Umbilical cord (tissue), 2 donors: Measurements from ENCODE around the gene CPLANE1. TPM values are rescaled to one million over a fixed set of nuclear protein-coding genes. Genes with fewer than 3 reads are reported as not detected.
"Not testable (repeated sequence)": the region's sequence is repeated elsewhere in the genome, so short reads cannot be mapped to it uniquely, and the experiment has no call there.

Experiments used
- DNase-seq: peaks from one replicate; pipeline ENCODE4 v3.0.0-alpha.2; 2015; ENCODE audit warnings: low spot score
- total RNA-seq: library from RNA; depleted of rRNA; stranded (reverse); fragments of >200 nt; gene quantifications from one replicate; pipeline ENCODE4 v1.2.3, GENCODE V29; 2014; ENCODE audit warnings: low replicate concordance; ENCODE audit not compliant: insufficient read depth

CPLANE1 gene
- total RNA-seq, 1 donor from 2014 or later, result 34.2 TPM

DNA sequence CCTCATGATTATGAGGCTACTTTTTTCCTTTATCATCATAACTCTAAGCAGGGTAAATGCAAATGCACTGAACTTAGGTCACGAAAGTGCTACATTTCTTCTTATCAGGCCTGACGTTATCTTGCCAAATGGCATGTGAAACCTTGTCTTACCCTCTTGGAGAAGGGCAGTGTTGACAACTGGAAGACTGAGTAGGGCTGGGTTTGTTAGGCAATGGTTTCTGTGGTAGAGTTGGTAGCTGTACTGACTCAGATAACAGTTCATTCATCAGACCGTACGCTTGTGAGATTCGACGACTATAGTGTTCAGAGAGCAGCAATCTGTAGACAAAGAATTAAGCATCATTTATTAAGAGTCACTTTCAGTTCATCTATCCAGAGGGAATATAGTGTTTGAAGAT is 127.7 kb downstream of the CPLANE1 start:
- DNase-seq, result no peak

DNA sequence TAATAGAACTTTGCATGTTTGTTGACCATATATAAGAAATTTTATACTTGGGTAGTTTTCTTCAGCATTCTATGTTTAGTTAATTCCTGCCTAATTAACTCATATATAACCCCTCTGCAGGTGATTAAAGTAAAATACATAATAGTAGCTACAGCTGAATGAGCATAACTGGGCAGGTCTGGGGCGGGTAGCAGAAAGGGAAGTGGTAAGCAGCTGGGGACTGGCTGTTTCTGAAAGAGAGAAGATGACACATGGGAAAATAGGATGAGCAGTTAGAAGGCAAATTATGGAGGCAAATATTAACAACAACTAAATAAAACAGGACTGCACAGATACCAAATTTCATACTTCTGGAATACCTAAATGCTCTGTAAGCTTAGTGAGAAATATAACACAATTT is 128.1 kb downstream of the CPLANE1 start:
- no peak for DNase-seq

DNA sequence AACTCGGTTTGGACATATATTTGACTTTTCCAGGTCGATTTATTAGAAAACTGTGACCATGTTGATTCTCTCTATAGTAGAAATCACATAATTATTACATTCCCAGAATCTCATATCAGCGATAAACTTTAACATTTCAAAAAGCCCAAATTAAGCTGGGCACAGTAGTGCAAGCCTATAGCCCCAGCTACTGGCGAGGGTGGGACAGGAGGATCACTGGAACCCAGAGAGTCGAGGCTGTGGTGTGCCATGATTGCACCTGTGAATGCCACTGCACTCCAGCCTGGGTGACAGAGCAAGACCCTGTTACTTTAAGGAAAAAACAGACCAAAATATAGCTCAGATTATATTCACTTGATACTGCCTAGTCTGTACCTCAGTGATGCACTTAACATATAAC is 128.9 kb downstream of the CPLANE1 start:
- no peak for DNase-seq

GRCh38 chr5:37116359-37116758 is 132.8 kb downstream of the CPLANE1 start:
- no peak for DNase-seq

DNA sequence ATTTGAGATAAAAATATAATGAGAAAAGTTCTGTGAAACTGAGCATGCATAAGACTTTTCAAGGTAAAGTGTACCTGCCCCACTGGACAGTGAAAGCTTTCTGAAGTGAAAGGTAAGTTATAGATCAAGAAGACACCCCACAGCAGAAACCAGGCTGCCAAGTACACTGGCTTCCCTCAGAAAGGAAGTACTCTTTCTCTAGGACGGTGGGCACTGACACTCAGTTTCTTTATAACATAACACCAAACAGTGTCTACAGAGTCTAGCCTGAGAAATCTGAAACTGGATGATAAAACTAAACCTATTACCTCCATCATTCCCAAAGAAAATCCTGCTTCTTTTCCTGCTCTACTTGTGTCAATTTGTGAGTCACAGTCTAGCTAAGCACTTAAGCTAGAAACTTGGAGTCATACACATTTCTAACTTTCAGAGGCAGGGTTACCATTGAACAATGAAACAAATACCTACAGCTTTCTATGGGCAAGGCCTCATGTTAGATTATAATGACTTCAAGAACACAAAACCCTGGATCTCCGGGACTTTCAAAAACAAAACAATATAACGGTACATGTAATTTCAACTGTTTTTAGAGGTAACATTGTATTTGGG is 136.7 kb downstream of the CPLANE1 start:
- no peak for DNase-seq

DNA sequence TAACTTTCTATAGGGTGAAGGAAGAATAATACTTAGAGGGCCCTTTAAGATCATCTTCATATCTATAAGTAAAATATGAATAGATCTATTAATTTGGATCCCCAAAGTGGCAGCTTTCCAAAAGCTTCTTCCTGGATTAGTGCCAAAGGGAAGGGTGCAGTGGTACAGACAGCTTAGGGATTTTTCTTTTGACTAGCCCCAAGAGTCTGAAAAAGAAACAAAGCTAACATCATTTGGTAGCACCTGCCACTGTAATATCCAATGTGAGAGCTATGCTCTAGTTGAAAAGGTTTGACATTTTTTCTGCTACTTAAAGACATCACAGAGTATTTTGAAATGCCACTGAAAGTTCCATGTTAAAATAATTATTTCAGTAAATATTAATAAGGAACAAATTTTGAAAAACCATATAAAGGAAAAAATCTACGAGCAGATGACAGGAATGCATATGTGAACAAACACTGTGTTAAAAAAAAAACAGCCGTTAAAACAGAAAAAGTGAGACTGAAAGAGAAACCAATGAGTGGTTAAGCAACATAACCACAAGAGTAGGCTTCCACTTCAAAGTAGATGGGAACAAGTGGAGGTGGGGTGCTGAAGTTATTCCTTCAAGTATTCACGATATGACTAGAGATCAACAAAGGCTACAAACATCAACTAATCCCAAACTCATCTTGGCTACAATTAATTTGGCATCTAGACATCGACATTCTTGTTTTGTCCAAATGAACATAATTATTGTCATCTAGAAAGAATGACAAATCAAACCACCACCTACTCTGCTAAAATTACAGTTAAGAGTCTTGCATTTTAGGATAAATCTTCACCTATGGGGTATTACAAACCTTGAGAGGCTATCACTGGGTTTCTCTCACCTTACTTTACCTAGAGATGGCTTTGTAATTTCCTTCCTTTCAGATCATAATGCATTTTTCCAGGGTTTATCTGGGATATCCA is 137.5 kb downstream of the CPLANE1 start:
- no peak for DNase-seq

DNA sequence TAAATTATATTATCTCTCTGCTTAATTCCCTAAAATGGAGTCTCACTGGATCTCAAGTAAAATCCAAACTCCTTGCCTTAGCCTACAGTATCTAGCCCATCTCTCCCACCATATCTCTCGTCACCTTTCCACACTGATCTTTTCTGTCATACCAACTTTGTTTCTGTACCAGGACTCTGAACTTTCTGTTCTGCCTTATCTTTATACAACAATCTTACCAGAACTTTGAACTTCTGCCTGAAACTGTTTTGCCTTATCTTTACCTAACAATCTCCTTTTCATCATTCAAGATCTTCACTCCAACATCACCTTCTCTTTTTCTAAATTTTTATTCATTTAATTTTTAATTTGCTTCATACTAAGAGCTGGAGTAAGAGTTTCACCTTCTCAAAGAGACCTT is 139.0 kb downstream of the CPLANE1 start:
- no peak for DNase-seq

GRCh38 chr5:37109338-37109737 is 139.8 kb downstream of the CPLANE1 start:
- DNase-seq, result no peak

DNA sequence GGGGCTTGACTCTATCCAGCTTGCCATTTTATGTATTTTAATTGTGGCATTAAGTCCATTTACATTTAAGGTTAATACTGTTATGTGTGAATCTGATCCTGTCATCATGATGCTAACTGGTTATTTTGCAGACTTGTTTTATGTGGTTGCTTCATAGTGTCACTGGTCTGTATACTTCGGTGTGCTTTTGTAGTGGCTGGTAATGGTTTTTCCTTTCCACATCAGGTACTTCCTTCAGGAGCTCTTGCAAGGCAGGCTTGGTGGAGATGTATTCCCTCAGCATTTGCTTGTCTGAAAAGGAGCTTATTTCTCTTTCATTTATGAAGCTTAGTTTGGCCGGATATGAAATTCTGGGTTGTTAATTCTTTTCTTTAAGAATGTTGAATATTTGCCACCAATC is 145.9 kb downstream of the CPLANE1 start:
- no peak for DNase-seq

DNA sequence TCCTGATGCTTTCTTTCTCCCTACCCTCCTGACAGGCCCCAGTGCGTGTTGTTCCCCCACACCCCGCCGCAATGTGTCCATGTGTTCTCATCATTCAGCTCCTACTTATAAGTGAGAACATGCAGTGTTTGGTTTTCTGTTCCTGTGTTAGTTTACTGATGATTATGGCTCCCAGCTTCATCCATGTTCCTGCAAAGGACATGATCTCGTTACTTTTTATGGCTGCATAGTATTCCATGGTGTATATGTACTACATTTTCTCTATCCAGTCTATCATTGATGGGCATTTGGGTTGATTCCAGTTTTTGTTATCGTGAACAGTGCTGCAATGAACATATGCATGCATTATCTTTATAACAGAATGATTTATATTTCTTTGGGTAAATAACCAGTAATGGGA is 149.9 kb downstream of the CPLANE1 start:
- DNase-seq, result not testable (repeated sequence)

GRCh38 chr5:37093795-37094194 is 155.4 kb downstream of the CPLANE1 start:
- not testable (repeated sequence) for DNase-seq

- no peak for DNase-seq
These were observed 158.4 kb downstream of the CPLANE1 start for GRCh38 chr5:37090781-37091180.

DNA sequence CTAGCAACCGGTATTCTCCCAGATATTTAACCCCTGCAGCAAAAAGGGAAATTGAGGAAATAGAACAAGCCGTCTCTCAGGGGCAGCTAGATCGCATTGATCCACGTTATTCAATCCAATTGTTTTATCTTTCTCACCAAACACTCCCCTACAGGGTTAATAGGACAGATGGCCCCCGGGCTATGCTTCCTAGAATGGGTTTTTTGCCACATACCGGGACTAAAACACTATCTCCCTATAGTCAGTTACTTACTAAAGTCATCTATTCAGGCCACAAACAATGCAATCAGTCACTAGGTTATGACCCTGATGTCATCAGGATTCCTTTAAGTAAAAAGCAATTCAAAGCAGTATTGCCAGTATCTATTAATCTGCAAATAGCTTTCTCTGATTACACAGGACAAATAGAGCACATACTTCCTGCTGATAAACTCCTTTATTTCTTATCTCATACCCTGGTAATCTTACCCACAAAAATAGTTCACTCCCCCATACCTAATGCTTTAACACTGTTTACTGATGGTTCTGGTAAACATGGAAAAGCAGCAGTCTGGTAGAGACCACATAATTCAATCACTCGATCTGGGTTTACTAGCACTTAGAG is 159.0 kb downstream of the CPLANE1 start:
- DNase-seq, result no peak

GRCh38 chr5:37088009-37088408 is 161.2 kb downstream of the CPLANE1 start:
- DNase-seq, result no peak

- DNase-seq, result no peak
These were observed 162.6 kb downstream of the CPLANE1 start for GRCh38 chr5:37086466-37087173.

DNA sequence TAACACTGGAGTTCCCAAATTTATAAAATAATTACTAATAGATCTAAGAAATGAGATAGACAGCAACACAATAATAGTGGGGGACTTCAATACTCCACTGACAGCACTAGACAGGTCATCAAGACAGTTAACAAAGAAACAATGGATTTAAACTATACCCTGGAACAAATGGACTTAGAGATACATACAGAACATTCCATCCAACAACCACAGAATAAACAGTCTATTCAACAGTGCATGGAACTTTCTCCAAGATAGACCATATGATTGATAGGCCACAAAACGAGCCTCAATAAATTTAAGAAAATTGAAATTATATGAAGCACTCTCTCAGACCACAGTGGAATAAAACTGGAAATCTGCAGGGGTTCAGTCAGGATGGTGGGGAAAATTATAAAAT is 163.2 kb downstream of the CPLANE1 start:
- DNase-seq, result not testable (repeated sequence)

GRCh38 chr5:37082977-37083376 is 166.2 kb downstream of the CPLANE1 start:
- DNase-seq, result not testable (repeated sequence)

- no peak for DNase-seq
These were observed 168.5 kb downstream of the CPLANE1 start for GRCh38 chr5:37080697-37081096.

GRCh38 chr5:37077146-37077545 is 172.0 kb downstream of the CPLANE1 start:
- DNase-seq, result no peak

DNA sequence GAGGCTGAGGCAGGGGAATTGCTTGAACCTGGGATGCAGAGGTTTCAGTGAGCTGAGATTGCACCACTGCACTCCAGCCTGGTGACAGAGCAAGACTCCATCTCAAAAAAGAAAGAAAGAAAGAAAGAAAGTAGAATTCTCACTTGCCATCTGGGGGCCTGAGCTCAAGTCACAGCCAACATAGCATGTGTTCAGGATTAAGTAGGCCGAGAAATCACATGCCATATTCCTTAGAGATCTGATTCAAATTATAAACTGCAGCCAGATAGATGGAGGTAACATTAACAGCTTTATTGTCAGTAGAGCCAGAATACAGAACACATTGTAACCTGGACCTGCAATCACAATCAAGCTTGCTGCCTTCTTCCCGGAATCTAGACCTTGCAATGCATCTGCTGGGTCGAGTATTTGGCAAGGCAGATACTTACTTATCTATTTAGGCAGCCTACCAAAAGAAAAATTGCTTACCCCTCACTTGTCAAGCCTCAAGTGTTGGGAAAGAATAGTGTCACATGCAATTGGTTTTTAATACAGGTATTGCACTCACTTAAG is 173.7 kb downstream of the CPLANE1 start:
- DNase-seq, result no peak

DNA sequence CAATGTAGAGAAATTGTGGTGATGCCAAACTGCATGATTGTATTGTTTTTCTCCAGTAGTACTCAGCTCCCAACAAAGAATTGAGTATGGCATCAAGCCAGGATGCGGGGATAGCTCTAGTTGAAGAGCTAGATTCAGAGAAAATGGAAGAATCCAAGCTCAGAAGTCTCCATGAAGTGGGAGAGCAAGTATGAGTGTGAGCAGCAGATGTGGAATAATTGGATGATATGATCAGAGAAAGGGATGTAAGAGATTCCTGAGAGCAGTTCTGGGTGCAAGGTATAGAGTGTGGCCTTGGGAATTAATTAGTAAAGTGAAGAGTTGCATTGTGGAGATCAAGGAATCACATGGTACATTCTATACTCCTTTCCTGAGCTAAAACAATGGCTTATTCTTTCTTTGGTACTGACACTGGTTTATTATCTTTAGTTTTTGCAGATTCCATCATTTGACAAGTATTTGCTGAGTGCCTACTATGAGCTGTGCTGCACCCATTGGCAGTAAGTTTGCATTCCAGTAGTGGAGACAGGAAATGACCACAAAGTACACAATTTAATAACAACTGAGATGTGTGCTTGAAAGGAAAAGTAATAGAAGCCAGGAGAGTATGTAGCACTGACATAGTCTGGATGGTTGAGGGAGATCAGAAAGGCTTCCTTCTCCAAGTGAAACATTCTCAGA is 177.1 kb downstream of the CPLANE1 start:
- DNase-seq, result no peak
